Naive thymus-derived CD8-positive, alpha-beta T cell (primary cell): Measurements from ENCODE around the gene EVI5L. TPM values are rescaled to one million over a fixed set of nuclear protein-coding genes. Genes with fewer than 3 reads are reported as not detected.

Experiments
- ATAC-seq, 2 donors: fragments of 150-1000 bp; cut with Tn5 transposase in 1 of 2; sonication (Bioruptor Pico), chemical (Tn5 transposase) in 1 of 2; 1 replicate in 1 of 2; 2 replicates in 1 of 2; pipeline ENCODE4 v1.10.0; 2021; ENCODE audit warnings: mild to moderate bottlenecking in 2 of 2, moderate library complexity in 2 of 2
- POLR2A ChIA-PET: fragments of 350-600 bp; sonication (Branson Sonifier 250); formaldehyde crosslinking; loops from one replicate; lab custom pipeline; 2021; ENCODE audit warnings: antibody characterized with exemption; lab: Charles Lee
- DNase-seq, 10 donors: peaks; one replicate each; pipeline versions ENCODE4 v3.0.0 to v3.0.0-alpha.2; 2020 to 2022
- H3K27ac Mint-ChIP-seq, 10 donors: one replicate each; pipeline ENCODE4 v1.8.0; 2020 to 2022; ENCODE audit warnings: mild to moderate bottlenecking in 10 of 10, mixed read lengths in 10 of 10, moderate library complexity in 4 of 10, inconsistent platforms in 1 of 10
- H3K27me3 Mint-ChIP-seq, 5 donors: one replicate each; pipeline ENCODE4 v1.8.0; 2021 to 2022; ENCODE audit warnings: mixed read lengths in 5 of 5
- H3K36me3 Mint-ChIP-seq, 3 donors: one replicate each; pipeline ENCODE4 v1.8.0; 2020 to 2022; ENCODE audit warnings: mixed read lengths in 3 of 3, mild to moderate bottlenecking in 2 of 3, inconsistent platforms in 1 of 3
- H3K4me1 Mint-ChIP-seq, 4 donors: one replicate each; pipeline ENCODE4 v1.8.0; 2021 to 2022; ENCODE audit warnings: mixed read lengths in 4 of 4
- H3K4me3 Mint-ChIP-seq, 10 donors: one replicate each; pipeline ENCODE4 v1.8.0; 2020 to 2022; ENCODE audit warnings: mild to moderate bottlenecking in 10 of 10, mixed read lengths in 10 of 10, moderate library complexity in 6 of 10, inconsistent platforms in 1 of 10
- H3K9me3 Mint-ChIP-seq, 9 donors: one replicate each; pipeline ENCODE4 v1.8.0; 2020 to 2022; ENCODE audit warnings: mixed read lengths in 9 of 9, mild to moderate bottlenecking in 3 of 9, inconsistent platforms in 1 of 9, moderate library complexity in 1 of 9
- polyA plus RNA-seq, 3 donors: library from polyadenylated mRNA; unstranded; fragments of 300-500 nt; fragmentation: Illumina TruSeq; gene quantifications; one replicate each; pipeline ENCODE4 v1.2.3, GENCODE V29; 2021
- total RNA-seq, 8 experiments: library from RNA in 2 of 8; stranded (reverse) in 2 of 8; gene quantifications; one replicate each; pipeline ENCODE4 v1.2.3 and lab custom pipeline; 2021 to 2026

EVI5L gene
- total and polyA plus RNA-seq, 5 experiments from 2014 or later = 1.1 to 11.5 (median 2.7) TPM

DNA sequence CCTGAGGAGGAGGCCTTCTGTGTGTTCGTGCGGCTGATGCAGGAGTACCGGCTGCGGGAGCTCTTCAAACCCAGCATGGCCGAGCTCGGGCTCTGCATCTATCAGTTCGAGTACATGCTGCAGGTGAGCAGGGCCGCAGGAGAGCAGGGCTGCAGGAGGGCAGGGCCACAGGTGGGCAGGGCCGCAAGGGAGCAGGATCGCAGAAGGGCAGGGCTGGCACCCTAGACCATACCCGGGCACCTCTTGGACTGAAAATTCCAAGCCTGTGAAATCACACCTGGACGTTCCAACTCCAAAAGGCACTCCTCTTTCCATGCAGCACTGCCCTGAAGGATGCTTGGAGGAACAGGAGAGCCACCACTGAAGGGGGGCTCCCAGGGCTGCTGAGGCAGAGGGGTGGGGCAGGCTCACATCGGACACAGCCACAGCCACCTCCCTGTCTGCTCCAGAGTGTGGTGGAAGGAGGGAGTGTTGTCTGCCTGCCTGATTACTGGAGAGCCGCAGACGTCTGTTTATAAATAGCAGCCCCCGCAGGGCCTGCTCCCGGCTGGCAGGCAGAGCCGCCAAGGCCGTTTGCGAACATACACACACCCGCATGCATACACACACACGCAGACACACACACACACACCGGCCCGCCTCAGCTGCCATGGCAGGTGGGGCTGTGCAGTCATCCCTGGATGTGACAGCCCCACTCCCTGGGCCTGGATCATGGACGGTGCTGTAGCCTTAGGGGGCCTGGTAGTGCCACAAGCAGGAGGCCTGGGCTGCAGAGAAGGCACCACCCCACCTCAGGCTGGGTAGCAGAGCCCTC, 20.2 kb downstream of the EVI5L start:
- Mint-ChIP-seq H3K9me3 (no peaks in the 10 kb centered on the region), H3K27me3 (no peaks in the 10 kb centered on the region), H3K27ac (no peak overlapping the region), H3K4me3 (no peak overlapping the region), H3K36me3 (no peaks in the 10 kb centered on the region), H3K4me1 (peaks cover 0 to 10% (median 8%) of the 10 kb centered on the region in 4 donors)
- DNase-seq (no peak), ATAC-seq (no peak)
- POLR2A ChIA-PET = no interaction called here

DNA sequence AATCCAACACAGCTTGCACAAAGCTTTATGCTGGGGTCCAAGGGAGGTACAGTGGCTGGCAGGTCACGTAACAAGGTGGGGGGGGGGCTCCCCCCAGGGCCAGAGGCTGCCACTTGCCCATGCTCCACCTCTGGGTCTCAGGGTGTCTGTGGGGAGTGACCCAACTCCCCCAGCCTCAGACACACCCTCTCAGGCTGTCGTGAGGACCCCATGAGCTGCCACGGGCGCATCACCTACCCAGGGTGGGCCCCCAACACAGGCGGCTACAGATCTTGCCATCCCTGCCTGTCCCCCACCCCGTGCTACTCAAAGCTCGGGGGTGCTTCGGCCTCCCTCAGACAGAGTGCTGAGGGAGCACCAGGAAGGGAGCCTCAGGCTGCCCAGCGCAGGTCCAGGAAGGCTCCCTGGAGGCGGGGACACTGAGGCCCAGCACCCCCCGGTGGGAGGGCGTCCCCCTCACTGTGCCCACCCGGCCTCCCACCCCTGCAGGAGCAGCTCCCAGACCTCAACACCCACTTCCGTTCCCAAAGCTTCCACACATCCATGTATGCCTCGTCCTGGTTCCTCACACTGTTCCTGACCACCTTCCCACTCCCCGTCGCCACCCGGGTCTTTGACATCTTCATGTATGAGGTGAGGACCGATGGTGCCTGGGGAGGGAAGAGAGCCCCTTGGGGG, 21.1 kb downstream of the EVI5L start:
- no peak overlapping the region for H3K27ac Mint-ChIP-seq
- DNase-seq (no peak), ATAC-seq (no peak)
- H3K27me3 Mint-ChIP-seq = peaks cover 0 to 6% (median 0%) of the 10 kb centered on the region in 5 donors
- H3K36me3 Mint-ChIP-seq = no peaks in the 10 kb centered on the region
- POLR2A ChIA-PET = no interaction called here
- H3K4me3 Mint-ChIP-seq = no peak overlapping the region
- peaks cover 0 to 10% (median 8%) of the 10 kb centered on the region in 4 donors for H3K4me1 Mint-ChIP-seq
- H3K9me3 Mint-ChIP-seq = no peaks in the 10 kb centered on the region

DNA sequence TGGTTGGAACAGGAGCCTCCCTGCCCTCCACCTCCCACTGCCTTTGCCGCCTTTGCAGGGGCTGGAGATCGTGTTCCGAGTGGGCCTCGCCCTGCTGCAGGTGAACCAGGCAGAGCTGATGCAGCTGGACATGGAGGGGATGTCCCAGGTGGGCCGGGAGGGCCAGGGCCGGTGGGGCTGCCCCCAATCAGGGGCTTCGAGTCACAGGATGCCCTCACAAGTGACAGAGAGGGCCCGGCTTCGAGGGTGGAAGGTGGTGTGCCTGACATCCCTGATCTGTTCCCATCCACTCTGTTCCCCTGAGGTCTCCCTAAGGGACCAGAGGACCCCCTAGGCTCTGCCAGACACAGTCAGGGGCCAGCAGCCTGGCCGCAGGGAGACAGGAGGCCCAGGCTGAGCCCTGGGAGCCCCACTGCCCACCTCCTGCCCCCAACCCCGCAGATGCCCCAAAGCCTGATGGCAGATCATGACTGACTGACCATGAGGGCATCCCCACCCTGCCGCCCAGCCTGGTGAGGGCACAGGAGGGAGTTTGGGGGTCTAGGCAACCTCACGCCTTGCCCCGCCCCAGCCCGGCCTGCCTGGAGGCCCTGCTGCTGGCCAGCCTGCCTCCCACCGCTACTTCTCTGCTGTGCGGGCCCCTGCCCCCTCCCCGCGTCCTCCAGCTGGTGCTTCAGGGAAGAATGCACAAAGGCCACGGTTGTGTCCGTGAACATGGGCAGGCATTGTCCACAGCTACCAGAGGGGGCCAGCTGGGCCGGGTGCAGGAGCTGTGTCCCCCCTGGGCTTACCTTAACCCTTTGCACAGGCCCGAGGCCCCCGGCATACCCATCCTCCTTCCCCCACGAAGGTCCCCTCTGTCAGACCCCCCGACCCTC, 21.8 kb downstream of the EVI5L start:
- POLR2A ChIA-PET = interaction anchor here (0.7 to 1.3 kb wide), 3 partner anchors 17 to 776 kb away, joined by 3 to 4 read pairs (median 4); partner anchors contain the start of gene SNAPC2
- peaks cover 0 to 1% (median 0%) of the 10 kb centered on the region in 3 donors for H3K36me3 Mint-ChIP-seq
- no peaks in the 10 kb centered on the region for H3K9me3 Mint-ChIP-seq

DNA sequence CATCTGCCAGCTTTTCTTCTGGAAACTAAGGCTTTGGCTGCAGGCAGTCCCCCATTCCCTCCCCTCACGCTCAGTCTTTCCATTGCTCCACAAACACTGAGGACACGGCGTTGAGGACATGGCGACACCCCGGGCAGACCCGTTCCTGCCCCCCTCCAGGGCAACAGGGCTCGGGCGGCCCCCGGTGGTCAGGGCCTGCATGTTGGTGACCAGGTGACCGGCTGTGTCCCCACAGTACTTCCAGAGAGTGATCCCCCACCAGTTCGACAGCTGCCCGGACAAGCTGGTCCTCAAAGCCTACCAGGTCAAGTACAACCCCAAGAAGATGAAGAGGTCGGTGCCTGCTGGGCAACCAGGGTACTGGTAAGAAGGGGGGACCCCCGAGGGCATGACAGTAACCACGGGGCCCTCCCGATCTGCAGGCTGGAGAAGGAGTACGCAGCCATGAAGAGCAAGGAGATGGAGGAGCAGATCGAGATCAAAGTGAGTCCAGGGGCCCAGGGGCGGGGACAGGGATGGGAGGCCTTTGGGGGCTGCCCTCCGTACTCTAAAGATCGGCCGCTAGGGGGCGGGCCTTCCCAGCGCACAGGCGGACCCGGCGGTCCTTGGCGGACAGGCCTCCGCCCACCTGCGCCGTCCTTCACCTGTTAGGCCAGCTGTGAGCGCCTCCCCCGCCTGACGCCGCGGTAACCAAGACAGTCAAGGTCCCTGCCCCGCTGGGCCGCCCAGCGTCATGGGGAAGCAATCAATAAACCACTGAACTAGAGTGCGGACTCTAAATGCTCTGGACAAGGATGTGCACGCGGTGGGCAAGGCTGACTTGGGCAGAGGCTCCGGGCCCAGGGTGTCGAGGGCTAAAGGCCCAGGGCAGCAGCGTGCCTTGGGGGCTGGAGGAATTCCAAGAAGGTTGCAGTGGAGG, 23.1 kb downstream of the EVI5L start:
- Mint-ChIP-seq H3K27me3 (peaks cover 0 to 9% (median 0%) of the 10 kb centered on the region in 5 donors), H3K9me3 (no peaks in the 10 kb centered on the region), H3K4me1 (peaks cover 0 to 10% (median 8%) of the 10 kb centered on the region in 4 donors), H3K36me3 (peaks cover 0 to 2% (median 0%) of the 10 kb centered on the region in 3 donors), H3K27ac (peak overlapping the region in 1 of 10 donors; percentile 34), H3K4me3 (peak overlapping the region in 1 of 10 donors; percentile 12)
- POLR2A ChIA-PET = interaction anchor here (0.6 to 1.3 kb wide), 3 partner anchors 16 to 777 kb away, joined by 3 to 4 read pairs (median 3); no protein-coding TSS in a partner anchor
- ATAC-seq (peak; percentile 91 to 98), DNase-seq (peak; percentile 53 to 82 (median 64))

More for the DNA sequence above, 21.8 kb downstream of the EVI5L start:
- no peak overlapping the region for H3K27ac Mint-ChIP-seq
- no peak overlapping the region for H3K4me3 Mint-ChIP-seq
- H3K4me1 Mint-ChIP-seq = peaks cover 0 to 10% (median 8%) of the 10 kb centered on the region in 4 donors
- ATAC-seq (no peak), DNase-seq (no peak)
- peaks cover 0 to 7% (median 0%) of the 10 kb centered on the region in 5 donors for H3K27me3 Mint-ChIP-seq

DNA sequence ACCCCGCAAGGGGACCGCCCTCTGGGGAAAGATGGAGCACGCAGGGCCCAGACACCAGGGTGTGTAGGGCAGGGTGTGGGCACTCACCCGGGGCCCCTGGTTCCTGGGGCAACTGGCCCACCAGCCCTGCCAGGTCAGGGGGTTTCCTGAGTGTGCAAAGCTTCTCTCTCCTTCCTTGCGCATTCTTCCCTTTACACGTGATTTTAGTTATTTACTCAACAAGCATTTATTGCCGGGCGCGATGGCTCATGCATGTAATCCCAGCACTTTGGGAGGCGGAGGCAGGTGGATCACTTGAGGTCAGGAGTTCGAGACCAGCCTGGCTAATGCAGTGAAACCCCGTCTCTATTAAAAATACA, 23.7 kb downstream of the EVI5L start:
- H3K27me3 Mint-ChIP-seq = peaks cover 0 to 10% (median 0%) of the 10 kb centered on the region in 5 donors
- H3K4me1 Mint-ChIP-seq = peaks cover 0 to 10% (median 8%) of the 10 kb centered on the region in 4 donors
- no peaks in the 10 kb centered on the region for H3K9me3 Mint-ChIP-seq
- peaks cover 0 to 2% (median 0%) of the 10 kb centered on the region in 3 donors for H3K36me3 Mint-ChIP-seq
- DNase-seq = no peak
- H3K27ac Mint-ChIP-seq = no peak overlapping the region
- POLR2A ChIA-PET = interaction anchor here (0.6 kb wide), 1 partner anchor 25 kb away, joined by 3 read pairs; no protein-coding TSS in a partner anchor
- no peak overlapping the region for H3K4me3 Mint-ChIP-seq
- ATAC-seq = peak; percentile 12

DNA sequence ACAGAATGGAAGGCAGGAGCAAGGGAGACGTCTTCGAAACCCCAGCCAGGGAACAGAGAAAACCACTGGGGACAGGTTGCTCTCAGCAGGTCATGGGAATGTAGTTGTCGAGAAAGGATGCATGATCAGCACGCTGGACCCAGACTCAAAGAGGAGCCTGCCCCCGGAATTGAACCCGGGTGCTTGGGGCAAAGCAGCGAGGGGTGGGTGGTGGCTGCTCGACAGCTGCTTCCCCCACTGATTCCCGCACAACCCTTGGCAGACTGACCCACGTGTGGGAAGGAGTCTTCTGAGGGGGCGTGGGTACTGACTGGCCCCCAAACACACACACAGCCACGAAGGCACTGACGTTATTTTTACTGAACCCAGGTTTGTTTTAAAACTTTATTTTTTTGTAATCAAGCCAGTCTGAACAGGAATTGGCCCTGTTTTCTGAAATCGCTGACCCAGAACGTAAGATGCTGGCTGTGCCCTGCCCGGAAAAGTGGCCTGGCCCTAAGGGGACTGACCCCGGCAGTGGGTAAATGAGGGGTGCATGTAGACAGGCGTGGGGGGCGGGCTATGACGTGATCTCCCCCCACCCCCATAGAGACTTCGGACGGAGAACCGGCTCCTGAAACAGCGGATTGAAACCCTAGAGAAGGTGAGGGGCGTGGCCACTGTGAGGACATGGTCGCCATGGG, 25.5 kb downstream of the EVI5L start:
- peaks cover 0 to 2% (median 0%) of the 10 kb centered on the region in 3 donors for H3K36me3 Mint-ChIP-seq
- peak overlapping the region in 1 of 10 donors; percentile 52 for H3K27ac Mint-ChIP-seq
- DNase-seq (no peak), ATAC-seq (no peak)
- H3K4me1 Mint-ChIP-seq = peaks cover 0 to 10% (median 8%) of the 10 kb centered on the region in 4 donors
- POLR2A ChIA-PET = no interaction called here
- no peak overlapping the region for H3K4me3 Mint-ChIP-seq
- H3K9me3 Mint-ChIP-seq = no peaks in the 10 kb centered on the region
- peaks cover 0 to 10% (median 0%) of the 10 kb centered on the region in 5 donors for H3K27me3 Mint-ChIP-seq

DNA sequence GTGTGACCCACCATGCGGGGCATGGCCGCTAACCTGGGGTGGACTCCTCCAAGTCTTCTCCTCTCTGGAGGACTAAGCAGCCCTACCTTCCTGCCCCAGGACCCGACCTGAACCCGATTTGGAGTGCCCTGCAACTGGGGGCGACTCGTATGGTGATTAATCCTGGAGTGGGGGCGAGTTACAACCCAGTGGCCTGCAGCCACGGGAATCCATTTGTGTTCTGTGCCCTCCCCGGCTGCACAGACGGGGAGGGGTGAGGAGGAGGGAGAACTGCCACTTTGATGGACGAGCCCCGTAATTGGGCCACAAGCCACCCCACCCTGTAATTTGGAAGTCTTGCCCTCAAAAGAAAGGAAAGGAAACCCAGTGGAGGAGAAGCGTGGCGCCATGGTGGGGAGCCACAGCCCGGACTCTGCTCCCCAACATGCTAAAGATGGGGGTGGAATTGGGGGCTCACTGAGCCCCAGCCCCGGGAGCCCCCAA, 26.1 kb downstream of the EVI5L start:
- Mint-ChIP-seq H3K4me3 (no peak overlapping the region), H3K36me3 (peaks cover 0 to 2% (median 0%) of the 10 kb centered on the region in 3 donors), H3K4me1 (peaks cover 3 to 10% (median 9%) of the 10 kb centered on the region in 4 donors), H3K27me3 (peaks cover 0 to 13% (median 0%) of the 10 kb centered on the region in 5 donors), H3K27ac (no peak overlapping the region), H3K9me3 (no peaks in the 10 kb centered on the region)
- DNase-seq (no peak), ATAC-seq (no peak)
- POLR2A ChIA-PET = no interaction called here

DNA sequence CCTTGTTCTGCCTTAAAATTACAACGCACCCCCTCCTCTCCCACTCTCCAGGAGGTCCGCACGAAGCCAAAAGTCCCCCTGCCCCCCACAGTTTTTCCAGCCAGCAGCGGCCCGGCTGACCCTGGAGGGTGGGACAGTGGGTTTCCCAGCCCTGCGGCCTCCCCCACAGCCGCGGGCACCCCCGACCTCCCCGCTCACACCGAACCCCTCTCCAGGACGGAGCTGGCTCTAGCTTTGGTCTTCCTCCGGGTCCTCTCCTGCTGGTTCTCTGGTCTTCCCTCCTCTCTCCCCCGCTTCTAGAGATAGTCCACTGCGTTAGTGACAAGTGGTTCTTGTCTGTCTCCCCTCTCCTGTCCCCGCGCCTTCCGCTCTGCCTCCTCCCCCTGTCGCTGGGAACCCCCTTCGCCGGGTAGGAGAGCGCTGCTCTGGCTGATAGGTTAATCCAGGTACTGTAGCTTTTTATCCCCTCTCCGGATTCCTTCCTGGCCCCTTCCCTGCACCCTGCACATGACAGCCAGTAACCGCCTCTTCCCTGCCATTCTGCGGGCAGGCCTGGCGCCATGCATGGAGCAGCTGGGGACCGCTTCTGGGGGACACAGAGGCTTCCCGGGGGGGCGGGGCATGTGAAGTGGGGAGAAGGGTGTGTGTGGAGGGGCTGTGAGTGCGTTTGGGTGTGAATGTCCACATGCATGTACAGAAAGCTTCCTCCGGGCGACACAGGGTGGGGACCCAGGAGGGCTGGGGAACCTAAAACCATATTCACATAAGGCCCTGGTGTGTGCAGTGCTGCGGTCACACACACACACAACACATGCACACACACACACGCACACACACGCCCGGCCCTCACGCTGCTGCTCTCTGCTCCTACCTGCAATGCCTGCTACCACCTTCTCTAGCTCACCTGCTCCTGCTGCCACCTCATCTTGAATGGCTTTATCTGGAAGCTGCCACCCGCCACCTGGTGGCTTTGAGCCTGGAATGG, 27.0 kb downstream of the EVI5L start:
- Mint-ChIP-seq H3K4me1 (peaks cover 8 to 16% (median 10%) of the 10 kb centered on the region in 4 donors), H3K27ac (peak overlapping the region in 1 of 10 donors; percentile 34), H3K9me3 (no peaks in the 10 kb centered on the region), H3K27me3 (peaks cover 0 to 18% (median 0%) of the 10 kb centered on the region in 5 donors), H3K36me3 (peaks cover 0 to 2% (median 0%) of the 10 kb centered on the region in 3 donors), H3K4me3 (no peak overlapping the region)
- POLR2A ChIA-PET = interaction anchor here (1.4 kb wide), 1 partner anchor 12 kb away, joined by 7 read pairs; no protein-coding TSS in a partner anchor
- ATAC-seq = no peak
- no peak for DNase-seq

DNA sequence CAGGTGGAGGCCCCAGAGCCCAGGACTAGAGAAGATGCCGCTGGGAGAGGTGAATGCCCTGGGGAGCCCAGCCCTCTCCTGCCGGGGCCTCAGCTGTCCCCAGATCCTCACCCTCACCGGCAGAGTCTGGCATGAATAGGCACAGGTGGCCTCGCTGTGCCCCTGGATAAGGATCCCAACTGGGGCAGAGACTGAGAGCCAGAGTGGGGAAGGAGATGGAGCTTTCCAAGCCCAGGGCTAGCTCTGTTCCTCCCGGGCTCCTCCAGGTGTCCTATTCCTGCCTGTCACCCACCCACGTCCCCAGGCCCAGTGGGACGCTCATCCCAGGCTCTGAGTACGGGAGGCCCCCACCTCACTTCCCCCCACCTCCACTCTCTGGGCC, 27.7 kb downstream of the EVI5L start:
- Mint-ChIP-seq H3K27me3 (peaks cover 0 to 18% (median 0%) of the 10 kb centered on the region in 5 donors), H3K36me3 (peaks cover 0 to 2% (median 0%) of the 10 kb centered on the region in 3 donors), H3K9me3 (no peaks in the 10 kb centered on the region), H3K4me3 (no peak overlapping the region), H3K4me1 (peaks cover 8 to 17% (median 10%) of the 10 kb centered on the region in 4 donors), H3K27ac (no peak overlapping the region)
- no peak for DNase-seq
- POLR2A ChIA-PET = interaction anchor here (0.7 to 1.4 kb wide), 3 partner anchors 12 to 185 kb away, joined by 3 to 7 read pairs (median 3); partner anchors contain the start of gene SNAPC2
- no peak for ATAC-seq
